Kidney (tissue), 14 donors: ENCODE results near the gene NXNL1. TPM values are rescaled to one million over a fixed set of nuclear protein-coding genes. Genes with fewer than 3 reads are reported as not detected.

Source experiments
- DNase-seq, 5 donors: peaks; one replicate each; pipeline ENCODE4 v3.0.0-alpha.2; 2013 to 2020
- FAIRE-seq: peaks from 2 replicates; lab custom pipeline; 2012; peaks lifted over from hg19 to GRCh38; lab: Jason Lieb, UNC
- H3K27ac ChIP-seq, 2 donors: one replicate each; pipeline ENCODE4 v1.7.0; 2013; ENCODE audit warnings: low read depth in 2 of 2, low read length in 2 of 2, inconsistent platforms in 1 of 2
- H3K27me3 ChIP-seq: one replicate; pipeline ENCODE4 v1.7.1; 2013; ENCODE audit warnings: low read length, inconsistent platforms; ENCODE audit not compliant: control insufficient read depth, insufficient read depth
- H3K36me3 ChIP-seq, 3 donors: one replicate each; pipeline versions ENCODE4 v1.7.0 to v1.7.1; 2013; ENCODE audit warnings: low read length in 3 of 3, control low read depth in 1 of 3, inconsistent platforms in 1 of 3; ENCODE audit not compliant: insufficient read depth in 3 of 3, control insufficient read depth in 2 of 3
- H3K4me1 ChIP-seq, 3 donors: one replicate each; pipeline versions ENCODE4 v1.7.0 to v1.7.1; 2013; ENCODE audit warnings: low read length in 3 of 3, inconsistent platforms in 1 of 3, low read depth in 1 of 3; ENCODE audit not compliant: control insufficient read depth in 2 of 3, insufficient read depth in 2 of 3
- H3K4me3 ChIP-seq, 3 donors: one replicate each; pipeline versions ENCODE4 v1.7.0 to v1.8.1; 2013; ENCODE audit warnings: low read length in 3 of 3, control low read depth in 1 of 3, inconsistent platforms in 1 of 3
- H3K9ac ChIP-seq, 3 donors: one replicate each; pipeline versions ENCODE4 v1.7.0 to v1.7.1; 2013; ENCODE audit warnings: low read length in 3 of 3, control low read depth in 1 of 3, inconsistent platforms in 1 of 3
- H3K9me3 ChIP-seq, 3 donors: one replicate each; pipeline versions ENCODE4 v1.7.0 to v1.7.1; 2013; ENCODE audit warnings: low read length in 3 of 3, control low read depth in 1 of 3, inconsistent platforms in 1 of 3; ENCODE audit not compliant: control insufficient read depth in 2 of 3, insufficient read depth in 1 of 3
- intact Hi-C: fragments of 100-400 bp; cut with DNase I; formaldehyde crosslinking; loops from one replicate; pipeline ENCODE4 v1.11.1; 2022
- polyA plus RNA-seq: library from polyadenylated mRNA; stranded (reverse); fragments of 350-450 nt; fragmentation: Illumina TruSeq; extraction: RNeasy Lipid Tissue Mini Kit (QIAGEN cat#74804); gene quantifications from one replicate; pipeline ENCODE4 v1.2.3, GENCODE V29; 2014; ENCODE audit warnings: low read depth, low replicate concordance; ENCODE audit not compliant: insufficient read depth
- total RNA-seq: library from RNA; stranded (reverse); fragmentation: NEBNext Ultra II Directional; extraction: Animal tissue kit (Norgen Biotek cat#: 25700); gene quantifications from one replicate; pipeline ENCODE4 v1.2.1, GENCODE V29; 2021
- TF ChIP-seq, protein P1 (sequence below): IDR thresholded peaks from 3 replicates; pipeline ENCODE4 v1.5.1; 2012; ENCODE audit warnings: mild to moderate bottlenecking, moderate library complexity, borderline replicate concordance; ENCODE audit not compliant: insufficient read depth; ENCODE audit errors: extremely low read depth
- donor health status: control.
- donor health status: control.
- donor health status: control.
- donor health status: control.
- donor health status: control.
- donor health status: DM: yes; HTN: yes; CAD: no.
- donor health status: Normal renal cell carcinoma (clear cell type).

Gene NXNL1
- total and polyA plus RNA-seq, 2 donors from 2014 or later: not detected

- Histone ChIP-seq H3K4me1 (peaks cover 0 to under 1% (median 0%) of the 10 kb centered on the region in 3 donors), H3K27me3 (no peaks in the 10 kb centered on the region), H3K4me3 (no peak overlapping the region), H3K9ac (no peak overlapping the region), H3K27ac (no peak overlapping the region), H3K36me3 (peaks cover 0 to 3% (median 0%) of the 10 kb centered on the region in 3 donors), H3K9me3 (no peaks in the 10 kb centered on the region)
- FAIRE-seq: no peak
- TF ChIP-seq, protein P1, sequence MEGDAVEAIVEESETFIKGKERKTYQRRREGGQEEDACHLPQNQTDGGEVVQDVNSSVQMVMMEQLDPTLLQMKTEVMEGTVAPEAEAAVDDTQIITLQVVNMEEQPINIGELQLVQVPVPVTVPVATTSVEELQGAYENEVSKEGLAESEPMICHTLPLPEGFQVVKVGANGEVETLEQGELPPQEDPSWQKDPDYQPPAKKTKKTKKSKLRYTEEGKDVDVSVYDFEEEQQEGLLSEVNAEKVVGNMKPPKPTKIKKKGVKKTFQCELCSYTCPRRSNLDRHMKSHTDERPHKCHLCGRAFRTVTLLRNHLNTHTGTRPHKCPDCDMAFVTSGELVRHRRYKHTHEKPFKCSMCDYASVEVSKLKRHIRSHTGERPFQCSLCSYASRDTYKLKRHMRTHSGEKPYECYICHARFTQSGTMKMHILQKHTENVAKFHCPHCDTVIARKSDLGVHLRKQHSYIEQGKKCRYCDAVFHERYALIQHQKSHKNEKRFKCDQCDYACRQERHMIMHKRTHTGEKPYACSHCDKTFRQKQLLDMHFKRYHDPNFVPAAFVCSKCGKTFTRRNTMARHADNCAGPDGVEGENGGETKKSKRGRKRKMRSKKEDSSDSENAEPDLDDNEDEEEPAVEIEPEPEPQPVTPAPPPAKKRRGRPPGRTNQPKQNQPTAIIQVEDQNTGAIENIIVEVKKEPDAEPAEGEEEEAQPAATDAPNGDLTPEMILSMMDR: no peak
- no peak for DNase-seq
- intact Hi-C loops: no loop called here
Measured at GRCh38 chr19:17505223-17505622, 44.5 kb upstream of the NXNL1 start.

- no peaks in the 10 kb centered on the region for H3K27me3 ChIP-seq
- H3K27ac ChIP-seq: no peak overlapping the region
- no peak overlapping the region for H3K4me3 ChIP-seq
- no peaks in the 10 kb centered on the region for H3K9me3 ChIP-seq
- no peak overlapping the region for H3K9ac ChIP-seq
- peaks cover 0 to 6% (median 0%) of the 10 kb centered on the region in 3 donors for H3K4me1 ChIP-seq
- DNase-seq: no peak
- intact Hi-C loops: no loop called here
- FAIRE-seq: no peak
- peaks cover 0 to 3% (median 0%) of the 10 kb centered on the region in 3 donors for H3K36me3 ChIP-seq
- TF ChIP-seq, protein P1: no peak
Measured at GRCh38 chr19:17504456-17504855, 43.7 kb upstream of the NXNL1 start.

DNA sequence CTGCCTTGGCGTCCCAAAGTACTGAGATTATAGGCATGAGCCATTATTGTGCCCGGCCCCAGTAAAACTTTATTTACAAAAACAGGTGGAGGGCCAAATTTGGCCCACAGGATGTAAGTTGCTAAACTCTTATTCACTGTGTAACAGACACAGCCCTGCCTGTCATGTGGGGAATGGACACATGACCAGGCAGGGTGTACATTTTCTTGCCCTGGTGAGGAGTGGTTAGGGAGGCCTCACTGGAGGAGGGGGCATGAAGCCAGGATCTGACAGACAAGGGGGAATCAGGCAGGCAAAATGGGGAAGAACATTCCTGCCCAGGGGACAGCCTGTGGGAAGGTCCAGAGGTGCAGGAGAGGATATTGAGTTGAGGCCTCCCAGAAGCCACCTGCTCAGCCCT is 43.3 kb upstream of the NXNL1 start:
- Histone ChIP-seq H3K4me3 (no peak overlapping the region), H3K36me3 (peaks cover 0 to 3% (median 0%) of the 10 kb centered on the region in 3 donors), H3K27ac (no peak overlapping the region), H3K9ac (no peak overlapping the region), H3K9me3 (no peaks in the 10 kb centered on the region), H3K27me3 (no peaks in the 10 kb centered on the region), H3K4me1 (peaks cover 0 to 6% (median 0%) of the 10 kb centered on the region in 3 donors)
- intact Hi-C loops: no loop called here
- FAIRE-seq (no peak), DNase-seq (no peak)
- TF ChIP-seq, protein P1: no peak

- Histone ChIP-seq H3K27me3 (no peaks in the 10 kb centered on the region), H3K9ac (no peak overlapping the region), H3K27ac (no peak overlapping the region), H3K9me3 (no peaks in the 10 kb centered on the region), H3K4me1 (peaks cover 0 to 6% (median 0%) of the 10 kb centered on the region in 3 donors), H3K36me3 (peaks cover 0 to 3% (median 0%) of the 10 kb centered on the region in 3 donors), H3K4me3 (no peak overlapping the region)
- FAIRE-seq (no peak), DNase-seq (no peak)
- intact Hi-C loops: no loop called here
- TF ChIP-seq, protein P1: no peak
Measured at GRCh38 chr19:17503240-17503639, 42.5 kb upstream of the NXNL1 start.
